HG02623 (cell line): ENCODE results near the gene NEGR1.

Experiments
- ATAC-seq: cut with Tn5 transposase; IDR thresholded peaks from one replicate; pipeline ENCODE4 v1.9.1; 2021; ENCODE audit warnings: moderate library complexity; ENCODE audit not compliant: unreplicated experiment

NEGR1 gene

GRCh38 chr1:71509051-71509595, 773.2 kb downstream of the NEGR1 start:
- no peak for ATAC-seq

- ATAC-seq, result no peak
Observed at GRCh38 chr1:71502006-71502405, 780.3 kb downstream of the NEGR1 start.

- ATAC-seq, result no peak
Observed at GRCh38 chr1:71498542-71498941, 783.8 kb downstream of the NEGR1 start.

GRCh38 chr1:71494163-71494562, 788.2 kb downstream of the NEGR1 start:
- no peak for ATAC-seq

- ATAC-seq, result no peak
Observed at GRCh38 chr1:71492298-71493041, 789.9 kb downstream of the NEGR1 start.

- no peak for ATAC-seq
Observed at GRCh38 chr1:71490432-71490831, 791.9 kb downstream of the NEGR1 start.

- no peak for ATAC-seq
Observed at GRCh38 chr1:71488555-71489252, 793.6 kb downstream of the NEGR1 start.

- no peak for ATAC-seq
Observed at GRCh38 chr1:71473331-71473730, 809.0 kb downstream of the NEGR1 start.

GRCh38 chr1:71465093-71465492, 817.2 kb downstream of the NEGR1 start:
- no peak for ATAC-seq

GRCh38 chr1:71464016-71464415, 818.3 kb downstream of the NEGR1 start:
- no peak for ATAC-seq

GRCh38 chr1:71463144-71463543, 819.2 kb downstream of the NEGR1 start:
- no peak for ATAC-seq

- no peak for ATAC-seq
Observed at GRCh38 chr1:71462247-71462646, 820.1 kb downstream of the NEGR1 start.

GRCh38 chr1:71461416-71461815, 820.9 kb downstream of the NEGR1 start:
- no peak for ATAC-seq

- no peak for ATAC-seq
Observed at GRCh38 chr1:71448444-71448843, 833.9 kb downstream of the NEGR1 start.

- ATAC-seq, result no peak
Observed at GRCh38 chr1:71438626-71439025, 843.7 kb downstream of the NEGR1 start.

- no peak for ATAC-seq
Observed at GRCh38 chr1:71435951-71436350, 846.4 kb downstream of the NEGR1 start.

GRCh38 chr1:71434240-71434639, 848.1 kb downstream of the NEGR1 start:
- no peak for ATAC-seq

GRCh38 chr1:71428029-71428428, 854.3 kb downstream of the NEGR1 start:
- ATAC-seq, result no peak

GRCh38 chr1:71427066-71427465, 855.3 kb downstream of the NEGR1 start:
- no peak for ATAC-seq

GRCh38 chr1:71424536-71424935, 857.8 kb downstream of the NEGR1 start:
- ATAC-seq, result no peak

- no peak for ATAC-seq
Observed at GRCh38 chr1:71422221-71422620, 860.1 kb downstream of the NEGR1 start.

- ATAC-seq, result no peak
Observed at GRCh38 chr1:71417421-71417820, 864.9 kb downstream of the NEGR1 start.
